COLO829 (cell line): Measurements from ENCODE around the gene SMPX.
"Not testable (repeated sequence)": the region's sequence is repeated elsewhere in the genome, so short reads cannot be mapped to it uniquely, and the experiment has no call there.

Experiments used
- DNase-seq: peaks from one replicate; pipeline ENCODE4 v3.0.0; 2012; ENCODE audit warnings: low spot score

SMPX gene

GRCh38 chrX:21757960-21758359, at the start of gene SMPX:
SMPX (minus strand) TSS chrX:21758116; CDS start chrX:21754290, 3,826 bp downstream.
- DNase-seq: no peak

- DNase-seq: no peak
These were observed 48.8 kb upstream of the SMPX start for GRCh38 chrX:21806691-21807090.

- no peak for DNase-seq
These were observed 44.9 kb upstream of the SMPX start for GRCh38 chrX:21802839-21803238.

- no peak for DNase-seq
These were observed 44.2 kb upstream of the SMPX start for GRCh38 chrX:21802054-21802670.

GRCh38 chrX:21800344-21800770, 42.4 kb upstream of the SMPX start:
- DNase-seq: peak; percentile 13

- peak; percentile 4 for DNase-seq
These were observed 41.9 kb upstream of the SMPX start for GRCh38 chrX:21799767-21800166.

- DNase-seq: peak; percentile 79
These were observed 40.8 kb upstream of the SMPX start for GRCh38 chrX:21798677-21799219.

GRCh38 chrX:21781976-21782375, 24.1 kb upstream of the SMPX start:
- DNase-seq: no peak

- no peak for DNase-seq
These were observed 23.6 kb upstream of the SMPX start for GRCh38 chrX:21781525-21781924.

GRCh38 chrX:21779095-21779494, 21.2 kb upstream of the SMPX start:
- DNase-seq: no peak

- no peak for DNase-seq
These were observed 20.3 kb upstream of the SMPX start for GRCh38 chrX:21778236-21778635.

- not testable (repeated sequence) for DNase-seq
These were observed 17.2 kb upstream of the SMPX start for GRCh38 chrX:21775128-21775527.

- DNase-seq: not testable (repeated sequence)
These were observed 15.1 kb upstream of the SMPX start for GRCh38 chrX:21773036-21773435.

- DNase-seq: peak; percentile 13
These were observed 12.9 kb upstream of the SMPX start for GRCh38 chrX:21770631-21771321.

GRCh38 chrX:21766101-21766500, 8.2 kb upstream of the SMPX start:
- DNase-seq: no peak

- DNase-seq: no peak
These were observed 6.1 kb upstream of the SMPX start for GRCh38 chrX:21764008-21764407.

GRCh38 chrX:21758488-21758887, 572 bp upstream of the SMPX start:
- no peak for DNase-seq

- no peak for DNase-seq
These were observed 959 bp downstream of the SMPX start for GRCh38 chrX:21756785-21757529.

GRCh38 chrX:21749924-21750323, 8.0 kb downstream of the SMPX start:
- DNase-seq: no peak

GRCh38 chrX:21748235-21748634, 9.7 kb downstream of the SMPX start:
- no peak for DNase-seq

- no peak for DNase-seq
These were observed 10.4 kb downstream of the SMPX start for GRCh38 chrX:21747558-21747957.

- peak; percentile 28 for DNase-seq
These were observed 12.2 kb downstream of the SMPX start for GRCh38 chrX:21745756-21746155.

- no peak for DNase-seq
These were observed 13.2 kb downstream of the SMPX start for GRCh38 chrX:21744721-21745120.
